K562 (cell line): ENCODE data around the gene BRPF1. TPM values are rescaled to one million over a fixed set of nuclear protein-coding genes. Genes with fewer than 3 reads are reported as not detected.

Experiments
- CBFA2T2 ChIP-seq: fragments of 450-650 bp; conservative IDR thresholded peaks from 2 replicates; pipeline ENCODE4 v1.6.1; 2017; ENCODE audit warnings: mild to moderate bottlenecking
- CBFA2T3 ChIP-seq: fragments of 450-650 bp; IDR thresholded peaks from 2 replicates; pipeline ENCODE4 v1.6.1; 2017
- COPS2 ChIP-seq: fragments of 450-650 bp; conservative IDR thresholded peaks from 2 replicates; pipeline ENCODE4 v1.6.1; 2016; ENCODE audit warnings: mild to moderate bottlenecking, moderate library complexity
- ESRRB ChIP-seq: fragments of 250-450 bp; sonication (Bioruptor Pico); IDR thresholded peaks from 2 replicates; pipeline ENCODE4 v1.5.0; 2020; ENCODE audit warnings: mild to moderate bottlenecking, moderate library complexity, borderline replicate concordance
- HCFC1 ChIP-seq: IDR thresholded peaks from 2 replicates; pipeline ENCODE4 v1.6.1; 2012; ENCODE audit warnings: low read depth, low read length, improper control_type of control experiment
- HNRNPL ChIP-seq: fragments of 200-400 bp; formaldehyde crosslinking; IDR thresholded peaks from 2 replicates; pipeline ENCODE4 v1.6.1; 2017; ENCODE audit warnings: low read depth, mild to moderate bottlenecking, low read length
- HSF4 ChIP-seq: fragments of 250-450 bp; sonication (Bioruptor Pico); IDR thresholded peaks from 2 replicates; pipeline ENCODE4 v2.1.2; 2022; ENCODE audit warnings: mild to moderate bottlenecking, moderate library complexity, borderline replicate concordance
- NR4A1 ChIP-seq, 2 experiments: fragments of 250-450 bp in 1 of 2; fragments of 450-650 bp in 1 of 2; sonication (Bioruptor Pico) in 1 of 2; IDR thresholded peaks; 2 replicates each; pipeline versions ENCODE4 v1.4.0 to v1.6.1; 2016 to 2020; ENCODE audit warnings: mild to moderate bottlenecking in 2 of 2, missing compliant biosample characterization in 1 of 2, missing genetic modification characterization in 1 of 2, moderate library complexity in 1 of 2
- RFX7 ChIP-seq: fragments of 250-450 bp; sonication (Bioruptor Pico); IDR thresholded peaks from 2 replicates; pipeline ENCODE4 v1.5.1; 2021; ENCODE audit warnings: mild to moderate bottlenecking
- STAT5A ChIP-seq: IDR thresholded peaks from 2 replicates; pipeline ENCODE4 v1.6.1; 2012; ENCODE audit warnings: low read length, inconsistent platforms, borderline replicate concordance
- ZNF12 ChIP-seq: sonication (generic); formaldehyde crosslinking; IDR thresholded peaks from 2 replicates; pipeline ENCODE4 v1.4.0; 2020; ENCODE audit warnings: mild to moderate bottlenecking, missing genetic modification reagents
- ZNF175 ChIP-seq: fragments of 200-800 bp; sonication (Bioruptor generic); IDR thresholded peaks from 2 replicates; pipeline ENCODE4 v1.6.1; 2016; ENCODE audit warnings: low read depth, mild to moderate bottlenecking, missing genetic modification characterization, missing compliant biosample characterization
- ZNF408 ChIP-seq: fragments of 250-450 bp; sonication (Bioruptor Pico); IDR thresholded peaks from 2 replicates; pipeline ENCODE4 v1.4.0; 2020; ENCODE audit warnings: low read depth, mild to moderate bottlenecking, moderate library complexity
- ZNF76 ChIP-seq: fragments of 250-450 bp; sonication (Bioruptor Pico); IDR thresholded peaks from 2 replicates; pipeline ENCODE4 v1.4.0; 2020; ENCODE audit warnings: mild to moderate bottlenecking, moderate library complexity, borderline replicate concordance
- polyA plus RNA-seq, 8 experiments: library from polyadenylated mRNA; depleted of rRNA in 4 of 8; stranded (reverse) in 5 of 8; unstranded in 3 of 8; fragments of >200 nt; fragmentation: Nextera tagmentation in 2 of 8; fragmentation: Illumina TruSeq in 1 of 8; extraction: Ambion mirVana in 2 of 8; extraction: Trizol in 1 of 8; gene quantifications; 2 replicates each; pipeline versions ENCODE4 v1.2.1 to v1.2.3, GENCODE V29; 2011 to 2014; ENCODE audit warnings: inconsistent platforms in 1 of 8, missing spikeins in 1 of 8
- total RNA-seq, 7 experiments: library from RNA; depleted of rRNA in 6 of 7; stranded (reverse); fragments of >200 nt in 6 of 7; fragmentation: Illumina TruSeq in 2 of 7; extraction: Trizol in 2 of 7; gene quantifications; 2 replicates each; pipeline versions ENCODE4 v1.2.1 to v1.2.3, GENCODE V29; 2011 to 2021; ENCODE audit warnings: low replicate concordance in 1 of 7
- TF ChIP-seq, protein P1 (sequence below): sonication (generic); formaldehyde crosslinking; IDR thresholded peaks from 2 replicates; pipeline ENCODE4 v1.8.1; 2023; ENCODE audit warnings: mild to moderate bottlenecking, missing genetic modification reagents
- TF ChIP-seq, protein P2 (sequence below): fragments of 450-650 bp; formaldehyde crosslinking; IDR thresholded peaks from 2 replicates; pipeline ENCODE4 v1.4.0; 2022; ENCODE audit warnings: mild to moderate bottlenecking, moderate library complexity
- TF ChIP-seq, protein P3 (sequence below): fragments of 450-650 bp; IDR thresholded peaks from 2 replicates; pipeline ENCODE4 v1.6.1; 2018; ENCODE audit warnings: mild to moderate bottlenecking, low read depth; ENCODE audit not compliant: partially characterized antibody
- TF ChIP-seq, protein P4 (sequence below): fragments of 250-450 bp; sonication (Bioruptor Pico); IDR thresholded peaks from 2 replicates; pipeline ENCODE4 v1.4.0; 2020; ENCODE audit warnings: borderline replicate concordance
- TF ChIP-seq, protein P5 (sequence below): fragments of 450-650 bp; formaldehyde crosslinking; IDR thresholded peaks from 2 replicates; pipeline ENCODE4 v1.4.0; 2022; ENCODE audit warnings: missing genetic modification characterization

Gene BRPF1
- total and polyA plus RNA-seq, 9 of the 15 experiments (the other 6 are each of a cell fraction or from before 2014, with no cell fraction given): 1.1 to 40.2 (median 23.5) TPM

DNA sequence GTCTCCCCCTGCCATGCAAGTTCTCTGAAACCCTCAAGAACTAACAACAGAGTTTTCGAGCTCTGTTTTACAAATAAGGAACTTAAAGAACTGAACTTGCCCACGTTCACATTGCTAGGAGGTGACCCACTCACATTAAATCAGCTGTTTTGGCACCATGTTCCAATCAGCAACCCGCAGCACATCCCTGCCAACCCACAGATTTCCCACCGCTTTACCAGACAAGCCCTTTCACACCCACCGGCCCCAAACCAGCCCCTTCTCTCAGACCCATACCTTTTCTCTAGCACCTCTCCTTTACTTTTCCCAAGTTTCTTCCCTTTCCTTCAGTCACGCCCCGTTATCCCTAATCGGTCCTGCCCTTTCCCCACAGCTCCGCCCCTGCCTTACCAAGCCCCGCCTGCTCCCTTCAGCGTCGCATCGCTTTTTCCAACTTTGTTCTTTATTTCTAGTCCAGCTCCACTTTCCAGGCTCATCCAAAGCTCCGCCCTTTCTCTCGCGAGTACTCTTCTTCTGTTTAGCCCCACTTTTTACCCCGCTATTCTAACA is 804 bp upstream of the BRPF1 start (continued):
- TF ChIP-seq ZNF175 (CRISPR knock-in tag) (no peak), CBFA2T2 (no peak), ZNF76 (CRISPR knock-in tag) (no peak), STAT5A (no peak), RFX7 (no peak), ESRRB (no peak), ZNF12 (CRISPR knock-in tag) (no peak), NR4A1 (CRISPR knock-in tag; IDR thresholded peaks at IDR 0.05) (no peak), NR4A1 (tag; IDR thresholded peaks at IDR 0.05) (no peak), ZNF408 (CRISPR knock-in tag) (no peak), HCFC1 (no peak), HSF4 (no peak), CBFA2T3 (no peak), COPS2 (no peak), HNRNPL (no peak)
- TF ChIP-seq, protein P1, sequence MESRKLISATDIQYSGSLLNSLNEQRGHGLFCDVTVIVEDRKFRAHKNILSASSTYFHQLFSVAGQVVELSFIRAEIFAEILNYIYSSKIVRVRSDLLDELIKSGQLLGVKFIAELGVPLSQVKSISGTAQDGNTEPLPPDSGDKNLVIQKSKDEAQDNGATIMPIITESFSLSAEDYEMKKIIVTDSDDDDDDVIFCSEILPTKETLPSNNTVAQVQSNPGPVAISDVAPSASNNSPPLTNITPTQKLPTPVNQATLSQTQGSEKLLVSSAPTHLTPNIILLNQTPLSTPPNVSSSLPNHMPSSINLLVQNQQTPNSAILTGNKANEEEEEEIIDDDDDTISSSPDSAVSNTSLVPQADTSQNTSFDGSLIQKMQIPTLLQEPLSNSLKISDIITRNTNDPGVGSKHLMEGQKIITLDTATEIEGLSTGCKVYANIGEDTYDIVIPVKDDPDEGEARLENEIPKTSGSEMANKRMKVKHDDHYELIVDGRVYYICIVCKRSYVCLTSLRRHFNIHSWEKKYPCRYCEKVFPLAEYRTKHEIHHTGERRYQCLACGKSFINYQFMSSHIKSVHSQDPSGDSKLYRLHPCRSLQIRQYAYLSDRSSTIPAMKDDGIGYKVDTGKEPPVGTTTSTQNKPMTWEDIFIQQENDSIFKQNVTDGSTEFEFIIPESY (CRISPR knock-in tag): no peak
- TF ChIP-seq, protein P2, sequence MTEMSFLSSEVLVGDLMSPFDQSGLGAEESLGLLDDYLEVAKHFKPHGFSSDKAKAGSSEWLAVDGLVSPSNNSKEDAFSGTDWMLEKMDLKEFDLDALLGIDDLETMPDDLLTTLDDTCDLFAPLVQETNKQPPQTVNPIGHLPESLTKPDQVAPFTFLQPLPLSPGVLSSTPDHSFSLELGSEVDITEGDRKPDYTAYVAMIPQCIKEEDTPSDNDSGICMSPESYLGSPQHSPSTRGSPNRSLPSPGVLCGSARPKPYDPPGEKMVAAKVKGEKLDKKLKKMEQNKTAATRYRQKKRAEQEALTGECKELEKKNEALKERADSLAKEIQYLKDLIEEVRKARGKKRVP: no peak
- TF ChIP-seq, protein P3, sequence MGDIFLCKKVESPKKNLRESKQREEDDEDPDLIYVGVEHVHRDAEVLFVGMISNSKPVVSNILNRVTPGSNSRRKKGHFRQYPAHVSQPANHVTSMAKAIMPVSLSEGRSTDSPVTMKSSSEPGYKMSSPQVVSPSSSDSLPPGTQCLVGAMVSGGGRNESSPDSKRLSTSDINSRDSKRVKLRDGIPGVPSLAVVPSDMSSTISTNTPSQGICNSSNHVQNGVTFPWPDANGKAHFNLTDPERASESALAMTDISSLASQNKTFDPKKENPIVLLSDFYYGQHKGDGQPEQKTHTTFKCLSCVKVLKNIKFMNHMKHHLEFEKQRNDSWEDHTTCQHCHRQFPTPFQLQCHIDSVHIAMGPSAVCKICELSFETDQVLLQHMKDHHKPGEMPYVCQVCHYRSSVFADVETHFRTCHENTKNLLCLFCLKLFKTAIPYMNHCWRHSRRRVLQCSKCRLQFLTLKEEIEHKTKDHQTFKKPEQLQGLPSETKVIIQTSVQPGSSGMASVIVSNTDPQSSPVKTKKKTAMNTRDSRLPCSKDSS: peak; percentile 6
- TF ChIP-seq, protein P4, sequence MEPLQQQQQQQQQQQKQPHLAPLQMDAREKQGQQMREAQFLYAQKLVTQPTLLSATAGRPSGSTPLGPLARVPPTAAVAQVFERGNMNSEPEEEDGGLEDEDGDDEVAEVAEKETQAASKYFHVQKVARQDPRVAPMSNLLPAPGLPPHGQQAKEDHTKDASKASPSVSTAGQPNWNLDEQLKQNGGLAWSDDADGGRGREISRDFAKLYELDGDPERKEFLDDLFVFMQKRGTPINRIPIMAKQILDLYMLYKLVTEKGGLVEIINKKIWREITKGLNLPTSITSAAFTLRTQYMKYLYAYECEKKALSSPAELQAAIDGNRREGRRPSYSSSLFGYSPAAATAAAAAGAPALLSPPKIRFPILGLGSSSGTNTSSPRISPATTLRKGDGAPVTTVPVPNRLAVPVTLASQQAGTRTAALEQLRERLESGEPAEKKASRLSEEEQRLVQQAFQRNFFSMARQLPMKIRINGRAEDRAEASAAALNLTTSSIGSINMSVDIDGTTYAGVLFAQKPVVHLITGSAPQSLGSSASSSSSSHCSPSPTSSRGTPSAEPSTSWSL (CRISPR knock-in tag): no peak
- TF ChIP-seq, protein P5, sequence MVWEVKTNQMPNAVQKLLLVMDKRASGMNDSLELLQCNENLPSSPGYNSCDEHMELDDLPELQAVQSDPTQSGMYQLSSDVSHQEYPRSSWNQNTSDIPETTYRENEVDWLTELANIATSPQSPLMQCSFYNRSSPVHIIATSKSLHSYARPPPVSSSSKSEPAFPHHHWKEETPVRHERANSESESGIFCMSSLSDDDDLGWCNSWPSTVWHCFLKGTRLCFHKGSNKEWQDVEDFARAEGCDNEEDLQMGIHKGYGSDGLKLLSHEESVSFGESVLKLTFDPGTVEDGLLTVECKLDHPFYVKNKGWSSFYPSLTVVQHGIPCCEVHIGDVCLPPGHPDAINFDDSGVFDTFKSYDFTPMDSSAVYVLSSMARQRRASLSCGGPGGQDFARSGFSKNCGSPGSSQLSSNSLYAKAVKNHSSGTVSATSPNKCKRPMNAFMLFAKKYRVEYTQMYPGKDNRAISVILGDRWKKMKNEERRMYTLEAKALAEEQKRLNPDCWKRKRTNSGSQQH (CRISPR knock-in tag): 0 out of 2 replicates have a peak, but pooled peaks have one; percentile 77
